ENCODE data around the gene SLC9A8.

- TF ChIP-seq, protein P1, sequence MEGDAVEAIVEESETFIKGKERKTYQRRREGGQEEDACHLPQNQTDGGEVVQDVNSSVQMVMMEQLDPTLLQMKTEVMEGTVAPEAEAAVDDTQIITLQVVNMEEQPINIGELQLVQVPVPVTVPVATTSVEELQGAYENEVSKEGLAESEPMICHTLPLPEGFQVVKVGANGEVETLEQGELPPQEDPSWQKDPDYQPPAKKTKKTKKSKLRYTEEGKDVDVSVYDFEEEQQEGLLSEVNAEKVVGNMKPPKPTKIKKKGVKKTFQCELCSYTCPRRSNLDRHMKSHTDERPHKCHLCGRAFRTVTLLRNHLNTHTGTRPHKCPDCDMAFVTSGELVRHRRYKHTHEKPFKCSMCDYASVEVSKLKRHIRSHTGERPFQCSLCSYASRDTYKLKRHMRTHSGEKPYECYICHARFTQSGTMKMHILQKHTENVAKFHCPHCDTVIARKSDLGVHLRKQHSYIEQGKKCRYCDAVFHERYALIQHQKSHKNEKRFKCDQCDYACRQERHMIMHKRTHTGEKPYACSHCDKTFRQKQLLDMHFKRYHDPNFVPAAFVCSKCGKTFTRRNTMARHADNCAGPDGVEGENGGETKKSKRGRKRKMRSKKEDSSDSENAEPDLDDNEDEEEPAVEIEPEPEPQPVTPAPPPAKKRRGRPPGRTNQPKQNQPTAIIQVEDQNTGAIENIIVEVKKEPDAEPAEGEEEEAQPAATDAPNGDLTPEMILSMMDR (conservative IDR thresholded peaks at IDR 0.05 in 1 of 2, IDR thresholded peaks at IDR 0.05 in 1 of 2; ENCODE audit: extremely low read depth in 1 of 2, insufficient read depth in 1 of 2, low read depth in 1 of 2, low read length in 2 of 2), result peak; percentile 46 to 65
- no peak for TF ChIP-seq EZH2 (IDR thresholded peaks at IDR 0.05; ENCODE audit: borderline replicate concordance, low read length)
These were observed 33.7 kb downstream of the SLC9A8 start for GRCh38 chr20:49846206-49846807.

Data from mammary epithelial cell (primary cell).